Subcutaneous adipose tissue (tissue), 4 donors: ENCODE results near the gene PMAIP1. TPM values are rescaled to one million over a fixed set of nuclear protein-coding genes. Genes with fewer than 3 reads are reported as not detected.

Experiments
- CTCF ChIP-seq: fragments of 450-650 bp; IDR thresholded peaks from one replicate; pipeline ENCODE4 v1.5.1; 2016; ENCODE audit warnings: low read depth, mild to moderate bottlenecking, control low read depth, antibody characterized with exemption, moderate library complexity
- total RNA-seq, 4 donors: library from RNA; depleted of rRNA; stranded (reverse); fragments of >200 nt; gene quantifications; one replicate each; pipeline ENCODE4 v1.1.0, GENCODE V29; 2016

The PMAIP1 gene
- total RNA-seq, 4 donors from 2014 or later, result 0.44 to 2.0 (median 1.4) TPM; not detected in 1

- no peak for TF ChIP-seq CTCF
Measured at GRCh38 chr18:59902131-59902992, 2.6 kb downstream of the PMAIP1 start.

DNA sequence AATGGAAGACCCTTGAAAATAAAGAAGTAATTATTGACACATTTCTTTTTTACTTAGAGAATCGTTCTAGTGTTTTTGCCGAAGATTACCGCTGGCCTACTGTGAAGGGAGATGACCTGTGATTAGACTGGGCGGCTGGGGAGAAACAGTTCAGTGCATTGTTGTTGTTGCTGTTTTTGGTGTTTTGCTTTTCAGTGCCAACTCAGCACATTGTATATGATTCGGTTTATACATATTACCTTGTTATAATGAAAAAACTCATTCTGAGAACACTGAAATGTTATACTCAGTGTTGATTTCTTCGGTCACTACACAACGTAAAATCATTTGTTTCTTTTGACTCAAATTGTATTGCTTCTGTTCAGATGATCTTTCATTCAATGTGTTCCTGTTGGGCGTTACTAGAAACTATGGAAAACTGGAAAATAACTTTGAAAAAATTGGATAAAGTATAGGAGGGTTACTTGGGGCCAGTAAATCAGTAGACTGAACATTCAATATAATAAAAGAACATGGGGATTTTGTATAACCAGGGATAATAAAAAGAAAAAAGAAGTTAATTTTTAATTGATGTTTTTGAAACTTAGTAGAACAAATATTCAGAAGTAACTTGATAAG is 3.3 kb downstream of the PMAIP1 start:
- no peak for TF ChIP-seq CTCF

GRCh38 chr18:59904011-59904601 is 4.3 kb downstream of the PMAIP1 start:
- no peak for TF ChIP-seq CTCF

GRCh38 chr18:59905686-59906091 is 5.9 kb downstream of the PMAIP1 start:
- TF ChIP-seq CTCF, result no peak

DNA sequence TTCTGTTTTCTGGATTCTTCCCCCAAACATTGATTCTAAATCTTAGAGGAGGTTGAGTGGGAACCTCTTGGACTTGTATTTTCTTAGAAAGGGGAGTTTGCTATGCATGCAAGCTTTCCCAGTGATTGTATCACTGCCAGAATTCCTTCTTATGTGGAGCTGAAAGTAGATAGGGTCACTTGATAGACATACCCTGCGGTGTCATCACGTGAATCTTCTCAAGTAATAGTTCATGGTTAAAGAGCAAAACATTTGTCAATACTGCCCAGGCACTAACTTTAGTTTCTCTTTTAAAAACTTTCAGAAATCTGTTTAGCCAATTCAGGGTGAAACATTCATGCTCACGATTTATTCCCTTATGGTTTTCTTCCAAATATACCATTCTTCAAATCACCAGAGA is 6.4 kb downstream of the PMAIP1 start:
- TF ChIP-seq CTCF, result no peak

DNA sequence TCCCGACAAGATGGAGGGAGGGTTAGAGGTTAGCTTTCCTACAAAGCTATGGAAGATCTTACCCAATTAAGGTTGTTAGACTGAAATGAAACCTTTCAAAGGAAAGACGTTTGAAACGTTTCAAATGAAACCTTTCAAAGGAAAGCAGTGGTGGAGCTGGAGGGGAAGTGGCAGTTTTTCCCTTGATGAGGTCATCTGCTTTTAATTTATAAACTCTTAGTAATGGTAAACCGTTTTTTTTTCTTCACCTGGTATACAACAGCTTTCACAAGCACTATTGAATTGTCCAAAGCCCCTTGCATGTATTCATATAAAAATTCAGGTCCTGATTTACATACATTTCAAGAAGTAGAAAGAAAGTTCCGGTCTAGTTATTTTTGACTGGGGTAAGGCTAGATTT is 7.4 kb downstream of the PMAIP1 start:
- no peak for TF ChIP-seq CTCF

DNA sequence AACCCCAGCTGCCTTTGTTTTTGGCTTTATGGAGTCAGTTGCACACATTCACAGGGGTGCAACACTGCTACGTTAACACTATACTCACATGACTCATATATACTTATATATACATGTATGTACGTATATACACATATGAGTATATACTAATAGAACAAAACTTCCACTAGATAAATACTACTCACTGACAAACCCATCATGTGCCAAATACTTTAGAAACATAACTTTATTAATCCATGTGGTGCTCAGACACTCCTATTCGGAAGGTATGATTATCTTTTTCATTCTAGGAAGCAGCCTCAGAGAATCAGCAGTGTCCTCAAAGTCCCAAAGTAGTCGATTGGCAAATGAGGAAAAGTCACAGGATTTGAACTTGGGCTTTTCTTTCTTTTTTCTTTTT is 7.9 kb downstream of the PMAIP1 start:
- TF ChIP-seq CTCF, result no peak
